ENCODE data around the gene STX11. TPM values are rescaled to one million over a fixed set of nuclear protein-coding genes. Genes with fewer than 3 reads are reported as not detected.

STX11 gene
- polyA plus RNA-seq, 1 donor from 2014 or later, result not detected

DNA sequence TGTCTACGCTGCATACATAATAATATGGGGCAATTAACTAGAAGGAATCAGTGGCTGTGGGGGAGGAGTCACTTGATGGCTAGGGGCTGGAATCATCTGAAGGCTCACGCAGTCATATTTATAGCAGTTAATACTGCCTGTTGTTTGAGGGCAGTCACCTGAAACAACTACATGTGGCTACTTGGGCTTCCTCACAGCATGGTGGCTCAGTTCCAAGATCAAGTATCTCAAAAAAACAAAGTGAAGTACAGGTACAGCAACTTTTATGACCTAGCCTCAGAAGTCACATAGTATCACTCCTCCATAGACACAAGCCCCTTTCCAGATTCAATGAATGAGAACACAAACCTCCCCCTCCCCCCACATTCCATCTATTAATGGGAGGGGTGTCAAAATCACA, 63.7 kb downstream of the STX11 start (continued):
- TF ChIP-seq POLR2AphosphoS5 (IDR thresholded peaks at IDR 0.05) (no peak), TAF1 (IDR thresholded peaks at IDR 0.05; ENCODE audit: low read depth) (no peak), EP300 (conservative IDR thresholded peaks at IDR 0.05; ENCODE audit: poor library complexity, severe bottlenecking) (no peak)

DNA sequence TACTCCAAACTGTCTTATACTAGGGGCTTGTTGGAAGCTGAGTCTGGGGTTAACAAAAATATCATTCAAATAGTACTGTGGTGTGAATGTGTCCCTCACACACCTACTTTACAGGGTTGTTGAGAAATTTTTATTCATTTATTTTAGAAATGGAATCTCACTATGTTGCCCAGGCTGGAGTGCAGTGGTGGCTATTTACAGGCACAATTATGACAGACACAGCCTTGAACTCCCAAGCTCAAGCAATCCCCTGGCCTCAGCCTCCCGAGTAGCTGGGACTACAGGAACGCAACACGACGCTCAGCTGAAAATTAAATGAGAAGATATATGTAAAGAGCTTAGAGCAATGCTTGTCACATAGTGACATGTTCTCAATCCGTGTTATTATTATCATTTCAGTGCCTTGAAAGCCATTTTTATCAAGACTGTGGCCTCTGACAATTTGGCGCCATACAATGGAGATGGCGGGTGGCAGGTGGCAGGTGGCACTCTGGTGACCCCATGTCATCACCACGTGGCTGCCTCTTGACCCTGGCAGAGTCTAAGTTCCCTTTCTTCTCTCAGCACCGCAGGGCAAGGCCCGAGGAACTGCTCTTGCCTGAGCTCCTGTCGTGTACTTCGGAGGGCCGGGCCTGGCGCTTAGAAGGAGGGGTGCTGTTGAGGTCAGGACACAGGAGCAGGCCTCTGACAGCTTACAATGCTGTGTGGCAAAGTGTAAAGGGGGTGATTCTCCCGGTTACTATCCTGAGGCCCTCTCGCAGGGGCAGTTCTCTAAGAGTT, 64.5 kb downstream of the STX11 start:
- H2AFZ ChIP-seq (ENCODE audit: low read depth, low read length), result no peak overlapping the region
- H3K27me3 ChIP-seq (ENCODE audit: insufficient read depth, low read depth, low read length), result no peaks in the 10 kb centered on the region
- no peaks in the 10 kb centered on the region for H3F3A ChIP-seq (ENCODE audit: insufficient read depth, low read length, poor library complexity, severe bottlenecking)
- no peaks in the 10 kb centered on the region for H3K79me2 ChIP-seq (replicated peaks; ENCODE audit: insufficient read depth, low read length)
- H3K36me3 ChIP-seq (ENCODE audit: insufficient read depth, low read length), result no peaks in the 10 kb centered on the region
- H3K9me3 ChIP-seq (ENCODE audit: low read length), result no peaks in the 10 kb centered on the region
- peak overlapping the region; percentile 79 for H3K4me3 ChIP-seq (ENCODE audit: low read length)
- H3K9me2 ChIP-seq (ENCODE audit: insufficient read depth, low read length), result no peaks in the 10 kb centered on the region
- no peak overlapping the region for H3K27ac ChIP-seq (ENCODE audit: low read length)
- H3K9ac ChIP-seq (ENCODE audit: low read length), result no peak overlapping the region
- TF ChIP-seq SMC3 (conservative IDR thresholded peaks at IDR 0.05; ENCODE audit: poor library complexity) (no peak), REST (IDR thresholded peaks at IDR 0.05; ENCODE audit: borderline replicate concordance) (no peak), EZH2 (IDR thresholded peaks at IDR 0.05; ENCODE audit: borderline replicate concordance, insufficient read depth, low read length, poor library complexity, severe bottlenecking) (no peak), TAF1 (IDR thresholded peaks at IDR 0.05; ENCODE audit: low read depth) (no peak), EP300 (conservative IDR thresholded peaks at IDR 0.05; ENCODE audit: poor library complexity, severe bottlenecking) (no peak), RAD21 (conservative IDR thresholded peaks at IDR 0.05) (no peak), POLR2AphosphoS5 (IDR thresholded peaks at IDR 0.05) (no peak), MXI1 (conservative IDR thresholded peaks at IDR 0.05; ENCODE audit: poor library complexity, severe bottlenecking) (no peak), CTCF (IDR thresholded peaks at IDR 0.05; ENCODE audit: poor library complexity, severe bottlenecking) (no peak)
- peak overlapping the region; percentile 52 for H3K4me2 ChIP-seq (ENCODE audit: low read length)
- no peaks in the 10 kb centered on the region for H4K20me1 ChIP-seq (ENCODE audit: insufficient read depth)

GRCh38 chr6:144215402-144215931, 65.2 kb downstream of the STX11 start:
- Histone ChIP-seq H3K4me2 (ENCODE audit: low read length) (peak overlapping the region; percentile 52), H4K20me1 (ENCODE audit: insufficient read depth) (no peaks in the 10 kb centered on the region), H3K79me2 (replicated peaks; ENCODE audit: insufficient read depth, low read length) (no peaks in the 10 kb centered on the region), H3K27ac (ENCODE audit: low read length) (peak overlapping the region; percentile 21), H3K9ac (ENCODE audit: low read length) (peak overlapping the region; percentile 60), H3K27me3 (ENCODE audit: insufficient read depth, low read depth, low read length) (no peaks in the 10 kb centered on the region), H3K9me3 (ENCODE audit: low read length) (no peaks in the 10 kb centered on the region), H3K36me3 (ENCODE audit: insufficient read depth, low read length) (no peaks in the 10 kb centered on the region), H3K4me3 (ENCODE audit: low read length) (peak overlapping the region; percentile 79), H2AFZ (ENCODE audit: low read depth, low read length) (peak overlapping the region; percentile 56), H3F3A (ENCODE audit: insufficient read depth, low read length, poor library complexity, severe bottlenecking) (no peaks in the 10 kb centered on the region), H3K9me2 (ENCODE audit: insufficient read depth, low read length) (no peaks in the 10 kb centered on the region)
- no peak for TF ChIP-seq RAD21 (conservative IDR thresholded peaks at IDR 0.05)
- TF ChIP-seq MXI1 (conservative IDR thresholded peaks at IDR 0.05; ENCODE audit: poor library complexity, severe bottlenecking), result no peak
- TF ChIP-seq TAF1 (IDR thresholded peaks at IDR 0.05; ENCODE audit: low read depth), result no peak
- TF ChIP-seq EZH2 (IDR thresholded peaks at IDR 0.05; ENCODE audit: borderline replicate concordance, insufficient read depth, low read length, poor library complexity, severe bottlenecking), result no peak
- TF ChIP-seq CTCF (IDR thresholded peaks at IDR 0.05; ENCODE audit: poor library complexity, severe bottlenecking), result no peak

Data from neural cell (in vitro differentiated cells).